ENCODE measurements around the gene FIS1. TPM values are rescaled to one million over a fixed set of nuclear protein-coding genes. Genes with fewer than 3 reads are reported as not detected.

FIS1 gene
- total RNA-seq, 1 donor from 2014 or later = 140 TPM

DNA sequence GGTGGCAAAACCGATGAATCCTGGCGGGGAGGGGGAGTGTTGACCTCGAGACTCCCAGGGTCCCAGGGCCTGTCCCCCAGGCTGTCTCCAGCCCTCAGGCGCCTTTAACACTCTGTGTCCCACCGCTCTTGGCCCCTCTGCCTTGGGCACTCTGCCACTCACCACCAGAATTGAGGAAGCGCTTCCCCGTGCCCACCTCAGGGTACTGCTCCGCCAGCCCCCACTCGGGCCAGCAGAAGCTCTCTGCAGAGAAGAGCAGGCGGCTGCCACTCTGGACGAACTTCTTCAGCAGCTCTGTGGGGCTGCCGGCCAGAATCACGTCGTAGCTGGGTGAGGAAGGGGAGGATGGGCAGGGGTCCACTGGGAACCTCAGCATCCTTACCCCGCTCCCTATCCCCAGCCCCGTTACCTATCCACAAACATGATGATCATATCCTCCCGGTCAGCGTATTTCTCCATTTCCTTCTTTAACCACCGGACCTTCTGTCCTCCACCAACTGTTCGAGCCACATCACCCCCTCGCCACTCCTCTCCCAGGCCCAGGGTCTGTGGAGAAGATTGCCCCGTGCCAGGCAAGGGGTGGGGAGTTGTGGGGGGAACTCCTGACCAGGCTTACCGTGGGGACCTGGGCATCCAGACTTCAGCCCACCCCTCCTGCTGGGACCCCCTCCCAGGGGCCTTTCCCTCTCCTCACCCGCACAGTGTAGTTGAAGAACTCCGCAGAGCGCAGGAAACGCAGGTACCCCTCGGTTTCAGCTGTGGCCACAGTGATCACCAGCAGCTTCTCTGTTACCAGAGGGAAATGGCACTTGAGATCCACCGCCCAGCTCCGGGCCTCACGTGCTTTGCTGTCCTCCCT is 28.7 kb downstream of the FIS1 start:
- Histone ChIP-seq H3K9ac (ENCODE audit: low read length) (peak overlapping the region; percentile 84), H3K9me3 (ENCODE audit: insufficient read depth, low read depth, low read length) (no peaks in the 10 kb centered on the region), H3K4me3 (ENCODE audit: insufficient read depth, low read depth, low read length) (peak overlapping the region; percentile 87), H2AFZ (ENCODE audit: low read depth, low read length) (peak overlapping the region; percentile 69), H4K20me1 (ENCODE audit: insufficient read depth, low read length) (peaks cover 43% of the 10 kb centered on the region), H3K27ac (ENCODE audit: low read depth, low read length) (peak overlapping the region; percentile 86), H3K27me3 (ENCODE audit: insufficient read depth, low read length) (no peaks in the 10 kb centered on the region), H3K79me2 (ENCODE audit: insufficient read depth, low read length) (peaks cover 57% of the 10 kb centered on the region), H3K36me3 (ENCODE audit: insufficient read depth, low read length) (peaks cover 7% of the 10 kb centered on the region), H3K4me2 (ENCODE audit: low read length) (peak overlapping the region; percentile 85), H3K4me1 (ENCODE audit: insufficient read depth, low read length) (peaks cover 19% of the 10 kb centered on the region)
- peaks cover 16% of the 10 kb centered on the region for H3K4me1 Mint-ChIP-seq (ENCODE audit: low read depth, unreplicated experiment)
- no peaks in the 10 kb centered on the region for H3K9me3 Mint-ChIP-seq (ENCODE audit: unreplicated experiment)
- TF ChIP-seq, protein P1, sequence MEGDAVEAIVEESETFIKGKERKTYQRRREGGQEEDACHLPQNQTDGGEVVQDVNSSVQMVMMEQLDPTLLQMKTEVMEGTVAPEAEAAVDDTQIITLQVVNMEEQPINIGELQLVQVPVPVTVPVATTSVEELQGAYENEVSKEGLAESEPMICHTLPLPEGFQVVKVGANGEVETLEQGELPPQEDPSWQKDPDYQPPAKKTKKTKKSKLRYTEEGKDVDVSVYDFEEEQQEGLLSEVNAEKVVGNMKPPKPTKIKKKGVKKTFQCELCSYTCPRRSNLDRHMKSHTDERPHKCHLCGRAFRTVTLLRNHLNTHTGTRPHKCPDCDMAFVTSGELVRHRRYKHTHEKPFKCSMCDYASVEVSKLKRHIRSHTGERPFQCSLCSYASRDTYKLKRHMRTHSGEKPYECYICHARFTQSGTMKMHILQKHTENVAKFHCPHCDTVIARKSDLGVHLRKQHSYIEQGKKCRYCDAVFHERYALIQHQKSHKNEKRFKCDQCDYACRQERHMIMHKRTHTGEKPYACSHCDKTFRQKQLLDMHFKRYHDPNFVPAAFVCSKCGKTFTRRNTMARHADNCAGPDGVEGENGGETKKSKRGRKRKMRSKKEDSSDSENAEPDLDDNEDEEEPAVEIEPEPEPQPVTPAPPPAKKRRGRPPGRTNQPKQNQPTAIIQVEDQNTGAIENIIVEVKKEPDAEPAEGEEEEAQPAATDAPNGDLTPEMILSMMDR (IDR thresholded peaks at IDR 0.05; ENCODE audit: insufficient read depth, low read depth, low read length) = no peak
- TF ChIP-seq EZH2 (IDR thresholded peaks at IDR 0.05; ENCODE audit: insufficient read depth, low read length) = no peak
- peak overlapping the region; percentile 99 for H3K4me3 Mint-ChIP-seq (ENCODE audit: unreplicated experiment)
- H3K36me3 Mint-ChIP-seq (ENCODE audit: low read depth, unreplicated experiment) = peaks cover 11% of the 10 kb centered on the region
- peak overlapping the region; percentile 44 for H3K27ac Mint-ChIP-seq (ENCODE audit: unreplicated experiment)
- DNase-seq (ENCODE audit: low read depth) (no peak), FAIRE-seq (no peak)
- no peaks in the 10 kb centered on the region for H3K27me3 Mint-ChIP-seq (ENCODE audit: low read depth, unreplicated experiment)

DNA sequence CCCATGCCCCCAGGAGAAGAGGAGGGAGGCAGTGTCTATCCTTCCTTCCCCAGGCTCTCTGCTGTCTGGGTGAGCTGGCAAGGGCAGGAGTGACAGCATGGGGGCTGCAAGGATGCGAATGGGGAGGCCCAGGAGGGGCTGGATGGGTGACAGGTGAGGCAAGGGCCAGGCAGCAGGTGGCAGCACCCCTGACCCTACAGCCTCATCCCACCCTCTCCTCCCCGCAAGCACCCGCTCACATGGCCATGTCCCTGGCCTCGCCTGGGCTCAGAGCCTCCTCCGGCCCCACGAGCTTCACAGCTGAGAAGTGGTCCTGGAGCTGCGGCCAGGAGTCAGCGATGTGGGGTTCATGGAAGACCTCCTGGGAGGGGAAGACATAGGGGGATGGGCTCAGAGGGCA is 32.9 kb downstream of the FIS1 start:
- Histone ChIP-seq H3K4me3 (ENCODE audit: insufficient read depth, low read depth, low read length) (no peak overlapping the region), H3K4me1 (ENCODE audit: insufficient read depth, low read length) (peaks cover 19% of the 10 kb centered on the region), H3K9ac (ENCODE audit: low read length) (no peak overlapping the region), H3K4me2 (ENCODE audit: low read length) (no peak overlapping the region), H4K20me1 (ENCODE audit: insufficient read depth, low read length) (peaks cover 41% of the 10 kb centered on the region), H3K9me3 (ENCODE audit: insufficient read depth, low read depth, low read length) (no peaks in the 10 kb centered on the region), H3K36me3 (ENCODE audit: insufficient read depth, low read length) (peaks cover 10% of the 10 kb centered on the region), H3K27ac (ENCODE audit: low read depth, low read length) (no peak overlapping the region), H3K79me2 (ENCODE audit: insufficient read depth, low read length) (peaks cover 24% of the 10 kb centered on the region), H3K27me3 (ENCODE audit: insufficient read depth, low read length) (no peaks in the 10 kb centered on the region), H2AFZ (ENCODE audit: low read depth, low read length) (no peak overlapping the region)
- no peak for FAIRE-seq
- H3K27me3 Mint-ChIP-seq (ENCODE audit: low read depth, unreplicated experiment) = no peaks in the 10 kb centered on the region
- H3K27ac Mint-ChIP-seq (ENCODE audit: unreplicated experiment) = no peak overlapping the region
- H3K9me3 Mint-ChIP-seq (ENCODE audit: unreplicated experiment) = no peaks in the 10 kb centered on the region
- no peak for DNase-seq (ENCODE audit: low read depth)
- peaks cover 13% of the 10 kb centered on the region for H3K36me3 Mint-ChIP-seq (ENCODE audit: low read depth, unreplicated experiment)
- no peak overlapping the region for H3K4me3 Mint-ChIP-seq (ENCODE audit: unreplicated experiment)
- TF ChIP-seq, protein P1 (IDR thresholded peaks at IDR 0.05; ENCODE audit: insufficient read depth, low read depth, low read length) = no peak
- TF ChIP-seq EZH2 (IDR thresholded peaks at IDR 0.05; ENCODE audit: insufficient read depth, low read length) = no peak
- peaks cover 6% of the 10 kb centered on the region for H3K4me1 Mint-ChIP-seq (ENCODE audit: low read depth, unreplicated experiment)

DNA sequence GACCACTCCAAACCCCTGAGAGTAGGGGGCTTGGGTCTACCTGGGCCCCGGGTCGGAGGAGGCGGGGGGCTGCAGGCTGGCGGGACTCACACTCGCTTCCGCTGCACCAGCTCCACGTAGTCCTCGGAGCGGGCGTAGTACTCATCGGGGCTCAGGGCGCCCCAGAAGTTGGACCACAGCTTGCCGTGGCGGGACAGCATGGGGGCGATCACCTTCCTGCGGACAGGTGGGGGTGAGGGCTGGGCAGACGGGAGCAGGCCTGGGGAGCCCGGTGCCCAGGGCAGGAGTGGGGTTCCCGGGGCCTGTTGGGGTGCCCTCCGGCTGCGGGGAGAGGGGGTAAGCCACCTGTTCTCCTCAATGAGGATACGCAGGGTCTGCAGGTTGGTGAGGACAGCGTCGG is 33.4 kb downstream of the FIS1 start:
- Histone ChIP-seq H3K4me3 (ENCODE audit: insufficient read depth, low read depth, low read length) (no peak overlapping the region), H3K9ac (ENCODE audit: low read length) (no peak overlapping the region), H3K36me3 (ENCODE audit: insufficient read depth, low read length) (peaks cover 10% of the 10 kb centered on the region), H3K79me2 (ENCODE audit: insufficient read depth, low read length) (peaks cover 19% of the 10 kb centered on the region), H2AFZ (ENCODE audit: low read depth, low read length) (no peak overlapping the region), H3K4me2 (ENCODE audit: low read length) (no peak overlapping the region), H3K9me3 (ENCODE audit: insufficient read depth, low read depth, low read length) (no peaks in the 10 kb centered on the region), H3K4me1 (ENCODE audit: insufficient read depth, low read length) (peaks cover 14% of the 10 kb centered on the region), H4K20me1 (ENCODE audit: insufficient read depth, low read length) (peaks cover 41% of the 10 kb centered on the region), H3K27ac (ENCODE audit: low read depth, low read length) (no peak overlapping the region), H3K27me3 (ENCODE audit: insufficient read depth, low read length) (no peaks in the 10 kb centered on the region)
- DNase-seq (ENCODE audit: low read depth) (no peak), FAIRE-seq (no peak)
- Mint-ChIP-seq H3K9me3 (ENCODE audit: unreplicated experiment) (no peaks in the 10 kb centered on the region), H3K4me1 (ENCODE audit: low read depth, unreplicated experiment) (peaks cover 6% of the 10 kb centered on the region), H3K27ac (ENCODE audit: unreplicated experiment) (no peak overlapping the region), H3K4me3 (ENCODE audit: unreplicated experiment) (no peak overlapping the region), H3K36me3 (ENCODE audit: low read depth, unreplicated experiment) (peaks cover 13% of the 10 kb centered on the region), H3K27me3 (ENCODE audit: low read depth, unreplicated experiment) (no peaks in the 10 kb centered on the region)
- TF ChIP-seq EZH2 (IDR thresholded peaks at IDR 0.05; ENCODE audit: insufficient read depth, low read length) = no peak
- TF ChIP-seq, protein P1 (IDR thresholded peaks at IDR 0.05; ENCODE audit: insufficient read depth, low read depth, low read length) = no peak

All from astrocyte (in vitro differentiated cells and primary cell).